CD4-positive, alpha-beta T cell treated with Interleukin-10 for 1 hour (primary cell): Measurements from ENCODE around the gene AGMO.

ENCODE experiments used
- DNase-seq: peaks from one replicate; pipeline ENCODE4 v3.0.0-alpha.2; 2020

Gene AGMO

GRCh38 chr7:15452670-15453069, 109.1 kb downstream of the AGMO start:
- DNase-seq: no peak

GRCh38 chr7:15446722-15447121, 115.1 kb downstream of the AGMO start:
- DNase-seq: no peak

- DNase-seq: no peak
Measured at GRCh38 chr7:15446280-15446679, 115.5 kb downstream of the AGMO start.

- DNase-seq: no peak
Measured at GRCh38 chr7:15441915-15442314, 119.9 kb downstream of the AGMO start.

GRCh38 chr7:15440482-15440881, 121.3 kb downstream of the AGMO start:
- DNase-seq: no peak

- no peak for DNase-seq
Measured at GRCh38 chr7:15439853-15440252, 122.0 kb downstream of the AGMO start.

GRCh38 chr7:15433151-15433550, 128.7 kb downstream of the AGMO start:
- DNase-seq: no peak

GRCh38 chr7:15430911-15431310, 130.9 kb downstream of the AGMO start:
- DNase-seq: no peak

- DNase-seq: no peak
Measured at GRCh38 chr7:15430191-15430590, 131.6 kb downstream of the AGMO start.

GRCh38 chr7:15424468-15424867, 137.3 kb downstream of the AGMO start:
- DNase-seq: no peak

- DNase-seq: no peak
Measured at GRCh38 chr7:15419596-15419995, 142.2 kb downstream of the AGMO start.

GRCh38 chr7:15418264-15418663, 143.6 kb downstream of the AGMO start:
- DNase-seq: no peak

GRCh38 chr7:15417341-15417988, 144.3 kb downstream of the AGMO start:
- DNase-seq: no peak

GRCh38 chr7:15411019-15411418, 150.8 kb downstream of the AGMO start:
- no peak for DNase-seq

- no peak for DNase-seq
Measured at GRCh38 chr7:15407910-15408309, 153.9 kb downstream of the AGMO start.

GRCh38 chr7:15403751-15404150, 158.1 kb downstream of the AGMO start:
- no peak for DNase-seq

GRCh38 chr7:15403315-15403714, 158.5 kb downstream of the AGMO start:
- DNase-seq: no peak

GRCh38 chr7:15402436-15403136, 159.2 kb downstream of the AGMO start:
- DNase-seq: no peak

GRCh38 chr7:15400440-15400839, 161.4 kb downstream of the AGMO start:
- DNase-seq: no peak

- DNase-seq: no peak
Measured at GRCh38 chr7:15399441-15399840, 162.4 kb downstream of the AGMO start.

- no peak for DNase-seq
Measured at GRCh38 chr7:15397922-15398760, 163.7 kb downstream of the AGMO start.

- no peak for DNase-seq
Measured at GRCh38 chr7:15397159-15397550, 164.7 kb downstream of the AGMO start.

GRCh38 chr7:15396210-15397158, 165.3 kb downstream of the AGMO start:
- no peak for DNase-seq
